WTC11 (cell line): ENCODE data around the gene NPC2. TPM values are rescaled to one million over a fixed set of nuclear protein-coding genes. Genes with fewer than 3 reads are reported as not detected.

Experiments used
- ZNF425 ChIP-seq: fragments of 250-450 bp; sonication (Bioruptor Pico); conservative IDR thresholded peaks from 2 replicates; pipeline ENCODE4 v1.9.0; 2021; ENCODE audit warnings: mild to moderate bottlenecking
- total RNA-seq: library from RNA; stranded (reverse); gene quantifications from 3 replicates; pipeline ENCODE4 v1.2.3, GENCODE V29; 2021

NPC2 gene
- total RNA-seq, 1 experiment from 2014 or later, result 139 TPM

GRCh38 chr14:74429991-74430390, 63.1 kb downstream of the NPC2 start (continued):
- no peak for TF ChIP-seq ZNF425

Other genes with a start within 250 kb of the NPC2 start
- 84.7 to 91.2 TPM (median 90.2 TPM) in 3 replicates for gene ABCD4, start 190.4 kb downstream of the NPC2 start, total RNA-seq
- 106 to 130 TPM (median 128 TPM) in 3 replicates for gene VRTN, start 144.8 kb downstream of the NPC2 start, total RNA-seq
- gene SYNDIG1L, start 67.1 kb downstream of the NPC2 start, total RNA-seq, result 1.4 to 1.9 TPM (median 1.5 TPM) in 3 replicates
- gene ISCA2, start 460 bp upstream of the NPC2 start, total RNA-seq, result 49.1 to 50.6 TPM (median 50.1 TPM) in 3 replicates
- 1.2 TPM in 3 replicates for gene LTBP2, start 118.9 kb upstream of the NPC2 start, total RNA-seq
- gene AREL1, start 219.8 kb upstream of the NPC2 start, total RNA-seq, result 32.4 to 37.0 TPM (median 32.7 TPM) in 3 replicates
- 59.4 to 62.2 TPM (median 61.6 TPM) in 3 replicates for gene FCF1, start 219.8 kb upstream of the NPC2 start, total RNA-seq